Inferior parietal cortex (tissue), 1 donor: Measurements from ENCODE around the gene TENT5C.

Source experiments
- DNase-seq: peaks from one replicate; pipeline ENCODE4 v3.0.0-alpha.2; 2016; ENCODE audit errors: extremely low spot score

Gene TENT5C

GRCh38 chr1:117592155-117592554 lies 13.7 kb upstream of the TENT5C start:
- no peak for DNase-seq

GRCh38 chr1:117594261-117594990 lies 11.4 kb upstream of the TENT5C start:
- no peak for DNase-seq

GRCh38 chr1:117596023-117596720 lies 9.7 kb upstream of the TENT5C start:
- no peak for DNase-seq

GRCh38 chr1:117598489-117598888 lies 7.4 kb upstream of the TENT5C start:
- no peak for DNase-seq

DNA sequence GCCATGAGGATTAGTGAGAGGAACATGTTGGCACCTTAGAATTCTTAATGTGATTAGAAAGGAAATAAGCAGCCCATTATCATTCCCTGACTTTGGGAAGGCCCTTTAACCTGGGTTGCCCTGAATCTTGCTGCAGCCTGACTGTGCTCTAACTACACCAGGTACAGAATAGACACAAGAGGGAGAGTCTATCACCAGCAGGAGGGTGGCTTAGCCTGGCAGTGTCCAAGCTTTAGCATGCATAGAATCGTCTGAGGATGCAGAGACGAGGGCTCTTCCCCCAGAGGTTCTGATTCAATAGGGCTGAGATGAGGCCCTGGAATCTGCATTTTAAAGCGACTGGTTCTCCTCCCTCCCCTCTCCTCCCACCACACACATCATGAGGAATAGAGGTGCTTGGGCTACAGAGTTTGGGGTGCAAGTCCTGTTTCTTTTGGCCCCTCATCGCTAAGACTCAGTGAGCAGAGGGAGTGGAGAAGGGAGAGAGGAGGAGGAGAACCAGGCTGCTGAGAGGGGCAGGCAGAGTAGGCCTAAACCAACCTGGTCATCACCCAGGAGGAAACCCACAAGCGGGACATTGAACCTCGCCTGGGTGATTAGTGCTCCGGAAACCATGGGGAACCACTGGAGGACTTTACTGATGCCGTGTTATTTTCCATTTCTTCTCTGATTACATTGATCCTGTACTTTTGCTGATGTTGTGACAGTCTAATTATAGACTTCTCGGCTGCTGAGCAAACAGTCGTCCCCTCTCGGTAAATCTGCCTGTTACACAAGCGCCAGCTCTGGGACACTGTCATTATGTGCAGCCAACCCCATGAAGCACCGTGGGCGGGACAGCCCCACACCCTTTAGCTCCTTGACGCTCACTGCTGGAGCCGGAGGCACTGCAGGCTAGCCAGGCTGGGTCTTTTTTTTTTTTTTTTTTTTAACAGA lies 6.3 kb upstream of the TENT5C start:
- DNase-seq, result no peak

DNA sequence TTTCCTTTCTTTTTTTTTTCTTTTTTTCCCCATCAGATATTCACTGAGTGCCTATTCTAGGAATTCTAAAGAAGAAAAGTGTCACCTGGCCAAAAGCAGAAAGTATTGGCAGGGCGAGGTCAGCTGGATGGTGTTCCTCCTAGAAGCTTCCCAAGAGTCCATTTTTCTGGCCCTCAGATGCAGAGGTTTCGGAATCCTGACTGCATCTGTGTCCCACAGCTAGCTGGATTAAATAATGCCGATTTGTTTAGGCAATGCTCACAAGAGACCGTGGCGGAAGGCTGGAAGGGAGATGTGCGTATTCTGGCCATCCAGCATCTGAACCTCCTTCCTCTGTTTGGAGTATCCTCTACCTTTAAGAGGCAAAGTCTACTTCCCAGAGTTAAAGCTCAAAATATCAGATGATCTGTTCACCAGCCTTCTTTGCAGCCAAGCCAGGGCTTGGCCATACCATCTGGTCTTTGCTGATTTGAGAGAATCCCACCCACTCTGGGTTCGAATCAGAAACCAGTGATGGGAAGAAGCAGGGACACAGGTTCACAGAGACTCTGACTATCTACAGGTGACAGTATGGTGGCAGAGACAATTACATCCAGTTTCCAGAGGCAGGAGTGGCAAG lies 5.4 kb upstream of the TENT5C start:
- DNase-seq, result no peak

- DNase-seq, result no peak
Measured at GRCh38 chr1:117600966-117601365, 4.9 kb upstream of the TENT5C start.

- DNase-seq, result no peak
Measured at GRCh38 chr1:117602862-117603261, 3.0 kb upstream of the TENT5C start.

DNA sequence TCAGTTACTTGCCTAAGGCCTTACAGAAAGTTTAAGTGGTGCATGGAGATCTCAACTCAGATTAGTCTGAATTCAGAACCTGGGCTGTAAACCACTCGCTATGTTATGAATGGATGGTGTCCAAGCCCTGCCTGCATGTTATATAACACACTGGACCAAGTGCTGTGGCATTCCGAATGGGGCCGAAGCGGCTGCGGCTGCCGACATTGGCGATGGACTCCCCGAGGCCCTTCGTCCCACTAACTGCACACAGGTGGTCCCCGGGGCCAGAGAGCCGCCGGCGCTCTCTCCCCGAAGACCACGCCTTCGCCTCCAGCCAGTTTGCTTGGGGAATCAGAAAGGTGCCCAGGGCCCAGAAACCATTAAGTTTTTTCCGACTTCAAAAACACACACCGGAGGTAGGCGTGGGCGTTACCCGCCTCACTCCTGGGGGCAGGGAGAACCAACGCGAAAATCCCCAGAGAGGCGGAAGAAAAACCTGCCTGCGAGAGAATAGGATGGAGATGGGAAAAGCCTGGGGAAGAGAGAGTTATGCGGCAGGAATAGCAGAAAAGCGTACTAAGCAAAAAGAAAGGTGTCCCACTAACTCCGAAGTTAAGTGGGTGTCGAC lies 579 bp upstream of the TENT5C start:
- no peak for DNase-seq

- no peak for DNase-seq
Measured at GRCh38 chr1:117606649-117607430, 992 bp downstream of the TENT5C start.

- DNase-seq, result no peak
Measured at GRCh38 chr1:117607471-117607870, 1.6 kb downstream of the TENT5C start.

GRCh38 chr1:117608115-117608615 lies 2.3 kb downstream of the TENT5C start:
- no peak for DNase-seq

- no peak for DNase-seq
Measured at GRCh38 chr1:117608758-117609157, 2.9 kb downstream of the TENT5C start.

DNA sequence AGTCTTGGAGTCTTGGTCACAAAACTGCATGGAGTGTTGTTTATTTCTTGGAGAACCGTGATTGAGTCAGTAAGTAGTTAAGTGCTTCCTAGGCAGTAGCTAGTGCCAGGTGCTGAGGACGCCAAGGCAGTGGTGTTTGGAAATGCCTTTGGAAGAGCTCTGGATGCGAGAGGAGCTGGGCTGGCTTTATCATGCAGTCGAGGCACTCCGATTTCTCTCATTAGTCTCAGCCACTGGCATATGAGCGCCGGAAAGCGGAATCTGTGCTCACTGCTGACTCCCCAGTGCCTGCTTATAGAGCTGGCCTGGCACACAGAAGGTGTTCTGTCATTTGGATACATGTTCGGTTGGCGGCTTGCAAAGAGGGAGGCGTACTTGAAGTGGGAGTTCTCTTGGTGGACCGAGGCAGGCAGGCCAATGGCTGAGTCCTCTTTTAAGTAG lies 3.6 kb downstream of the TENT5C start:
- DNase-seq, result no peak

DNA sequence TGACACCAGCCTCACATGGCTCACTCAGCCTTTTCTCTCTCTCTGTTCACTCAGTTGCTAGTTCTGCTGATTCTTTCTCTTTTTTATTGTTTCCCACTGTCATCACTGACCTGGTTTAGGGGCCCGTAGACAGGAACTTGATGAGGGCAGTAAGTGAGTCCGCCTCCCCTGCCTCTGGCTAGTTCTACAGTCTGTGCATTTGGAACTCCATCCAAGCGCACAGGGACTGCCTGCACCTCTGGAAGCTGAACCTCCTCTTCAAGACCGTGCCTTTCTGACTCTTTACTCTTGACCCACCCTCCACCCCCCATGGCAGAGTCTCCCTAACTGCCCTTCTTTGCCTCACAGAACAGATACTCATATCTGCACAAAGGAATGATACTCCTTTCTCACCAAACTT lies 4.2 kb downstream of the TENT5C start:
- DNase-seq, result no peak

DNA sequence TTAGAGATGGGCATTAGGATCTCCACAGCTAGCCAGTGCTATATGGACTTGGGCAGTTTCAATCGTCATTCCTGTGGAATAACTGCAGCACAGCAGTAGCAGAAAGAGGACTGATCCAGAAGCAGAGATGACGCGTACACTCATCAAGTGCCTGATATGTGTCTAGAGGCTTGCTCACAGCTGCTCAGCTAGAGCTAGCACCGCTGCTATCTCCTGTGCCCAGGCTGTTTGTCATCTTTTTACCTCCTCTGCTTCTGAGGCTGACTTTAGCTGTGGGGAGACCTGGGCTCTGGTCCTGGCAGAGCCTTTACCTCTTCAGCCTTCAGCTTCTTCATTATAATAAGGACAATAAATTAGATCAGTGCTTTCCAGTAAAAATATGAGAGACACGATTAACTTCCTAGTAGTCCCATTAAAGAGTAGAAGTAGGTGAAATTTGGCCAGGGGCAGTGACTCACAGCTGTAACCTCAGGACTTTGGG lies 5.3 kb downstream of the TENT5C start:
- no peak for DNase-seq

- DNase-seq, result no peak
Measured at GRCh38 chr1:117611894-117612483, 6.1 kb downstream of the TENT5C start.

DNA sequence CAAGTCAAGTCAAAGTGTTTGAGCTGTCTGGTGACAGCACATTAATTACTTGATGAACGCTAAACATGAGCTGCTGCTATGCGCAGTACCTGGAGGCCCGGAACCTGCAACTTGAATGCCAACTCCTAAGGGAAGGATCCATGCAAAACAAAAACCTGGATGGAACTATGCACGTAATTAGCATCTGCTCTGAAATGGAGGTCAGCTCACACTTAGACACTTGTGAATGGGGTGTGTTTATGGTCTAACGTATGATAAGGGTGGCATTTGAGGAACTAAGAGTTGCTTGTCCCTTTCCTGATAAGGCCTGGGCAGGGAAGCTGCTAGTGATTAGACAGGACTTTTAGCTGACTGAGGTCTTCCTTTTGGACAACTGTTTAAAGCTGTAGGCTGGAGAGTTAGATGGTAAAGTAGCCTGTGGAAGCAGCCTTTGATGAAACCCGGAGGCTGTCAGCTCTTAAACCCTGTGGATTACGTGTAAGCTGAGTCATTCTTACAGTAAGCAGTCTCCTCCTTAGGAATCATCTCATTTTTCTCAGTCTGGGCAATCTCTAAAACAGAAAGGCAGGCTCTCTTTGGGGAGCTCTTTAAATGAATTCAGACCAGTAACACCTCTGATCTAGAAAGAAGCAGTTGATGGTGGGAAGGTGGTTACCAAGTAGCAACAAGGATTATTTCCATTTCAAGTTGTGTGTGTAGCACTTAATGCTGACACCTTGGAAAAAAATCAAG lies 6.8 kb downstream of the TENT5C start:
- DNase-seq, result peak; percentile 61
